Spleen (tissue), 11 donors: ENCODE data around the gene VDAC1. TPM values are rescaled to one million over a fixed set of nuclear protein-coding genes. Genes with fewer than 3 reads are reported as not detected.

Experiments used
- DNase-seq: peaks from one replicate; pipeline ENCODE4 v3.0.0-alpha.2; 2020
- H3K27ac ChIP-seq, 8 donors: fragments of 200-600 bp; sonication (generic) in 7 of 8; 1 replicate in 4 of 8; 2 replicates in 4 of 8; pipeline versions ENCODE4 v1.5.0 to v1.8.0; 2016 to 2021; ENCODE audit warnings: inconsistent platforms in 4 of 8, mild to moderate bottlenecking in 4 of 8, moderate library complexity in 1 of 8
- H3K27me3 ChIP-seq, 7 donors: fragments of 200-600 bp; sonication (generic) in 6 of 7; replicated peaks in 1 of 7; 1 replicate in 4 of 7; 2 replicates in 3 of 7; pipeline versions ENCODE4 v1.5.0 to v1.8.0; 2016 to 2021; ENCODE audit warnings: inconsistent platforms in 3 of 7, mild to moderate bottlenecking in 1 of 7
- H3K36me3 ChIP-seq, 6 donors: fragments of 200-600 bp; sonication (generic) in 5 of 6; 1 replicate in 4 of 6; 2 replicates in 2 of 6; pipeline versions ENCODE4 v1.5.0 to v1.8.0; 2016 to 2021; ENCODE audit warnings: inconsistent platforms in 2 of 6
- H3K4me1 ChIP-seq, 6 donors: fragments of 200-600 bp; sonication (generic) in 5 of 6; 1 replicate in 3 of 6; 2 replicates in 3 of 6; pipeline versions ENCODE4 v1.5.0 to v1.8.0; 2016 to 2021; ENCODE audit warnings: inconsistent platforms in 3 of 6
- H3K4me3 ChIP-seq, 8 donors: fragments of 200-600 bp; sonication (generic) in 7 of 8; 1 replicate in 4 of 8; 2 replicates in 4 of 8; pipeline versions ENCODE4 v1.5.0 to v1.8.0; 2016 to 2021; ENCODE audit warnings: inconsistent platforms in 4 of 8, mild to moderate bottlenecking in 4 of 8, moderate library complexity in 2 of 8
- H3K9me3 ChIP-seq, 8 donors: fragments of 200-600 bp; sonication (generic) in 7 of 8; 1 replicate in 4 of 8; 2 replicates in 4 of 8; pipeline versions ENCODE4 v1.5.0 to v1.8.0; 2016 to 2021; ENCODE audit warnings: inconsistent platforms in 4 of 8
- POLR2A ChIP-seq, 3 donors: fragments of 450-650 bp; IDR thresholded peaks; one replicate each; pipeline ENCODE4 v1.5.1; 2017; ENCODE audit warnings: antibody characterized with exemption in 3 of 3, mild to moderate bottlenecking in 1 of 3
- POLR2AphosphoS5 ChIP-seq, 3 donors: sonication (generic); formaldehyde crosslinking; IDR thresholded peaks; one replicate each; pipeline ENCODE4 v1.5.1; 2017; ENCODE audit warnings: antibody characterized with exemption in 3 of 3
- WGBS, 5 donors: extraction: QIAGEN DNeasy Blood & Tissue Kit in 3 of 5; methylation state at CpG; one replicate each; pipeline versions ENCODE4 v1.1.5 to v1.1.7; 2013 to 2018; 5-methylcytosine and 5-hydroxymethylcytosine counted together
- intact Hi-C: fragments of 100-400 bp; cut with DNase I; formaldehyde crosslinking; loops from one replicate; pipeline ENCODE4 v1.15.0; 2023; ENCODE audit warnings: low total_unique reads
- polyA plus RNA-seq, 3 donors: library from polyadenylated mRNA; stranded (reverse); fragments of 200-250 nt; gene quantifications; one replicate each; pipeline ENCODE4 v1.2.1, GENCODE V29; 2013
- total RNA-seq, 7 donors: library from RNA; depleted of rRNA in 3 of 7; stranded (reverse); fragments of >200 nt in 3 of 7; fragmentation: NEBNext Ultra II Directional in 4 of 7; extraction: Animal tissue kit (Norgen Biotek cat#: 25700) in 4 of 7; gene quantifications; one replicate each; pipeline versions ENCODE4 v1.1.0 to v1.2.1, GENCODE V29; 2016 to 2021
- TF ChIP-seq, protein P1 (sequence below), 11 experiments: fragments of 200-600 bp in 7 of 11; fragments of 450-650 bp in 4 of 11; sonication (generic) in 4 of 11; IDR thresholded peaks in 8 of 11; conservative IDR thresholded peaks in 3 of 11; 1 replicate in 7 of 11; 2 replicates in 4 of 11; pipeline versions ENCODE4 v1.4.0 to v1.8.0; 2016 to 2021; ENCODE audit warnings: antibody characterized with exemption in 11 of 11, inconsistent platforms in 4 of 11, mild to moderate bottlenecking in 1 of 11
- donor health status: healthy with polysubstance abuse.
- donor health status: DM: no; HTN: no; CAD: no; lungs with moderate emphysema.
- donor health status: DM: no; HTN: no; CAD: no.
- donor health status: Bipolar disorder and iron deficiency.
- donor health status: healthy.
- donor health status: DM: no; HTN: no; CAD: no.
- donor health status: DM: yes; HTN: yes; CAD: no.

VDAC1 gene
- total and polyA plus RNA-seq, 10 donors, result 53.3 to 100 (median 84.7) TPM

GRCh38 chr5:133974142-133974541, 30.6 kb downstream of the VDAC1 start:
- no peaks in the 10 kb centered on the region for H3K9me3 ChIP-seq
- no peak overlapping the region for H3K27ac ChIP-seq
- no peak overlapping the region for H3K4me3 ChIP-seq
- peaks cover 2 to 21% (median 8%) of the 10 kb centered on the region in 6 donors for H3K4me1 ChIP-seq
- TF ChIP-seq, protein P1, sequence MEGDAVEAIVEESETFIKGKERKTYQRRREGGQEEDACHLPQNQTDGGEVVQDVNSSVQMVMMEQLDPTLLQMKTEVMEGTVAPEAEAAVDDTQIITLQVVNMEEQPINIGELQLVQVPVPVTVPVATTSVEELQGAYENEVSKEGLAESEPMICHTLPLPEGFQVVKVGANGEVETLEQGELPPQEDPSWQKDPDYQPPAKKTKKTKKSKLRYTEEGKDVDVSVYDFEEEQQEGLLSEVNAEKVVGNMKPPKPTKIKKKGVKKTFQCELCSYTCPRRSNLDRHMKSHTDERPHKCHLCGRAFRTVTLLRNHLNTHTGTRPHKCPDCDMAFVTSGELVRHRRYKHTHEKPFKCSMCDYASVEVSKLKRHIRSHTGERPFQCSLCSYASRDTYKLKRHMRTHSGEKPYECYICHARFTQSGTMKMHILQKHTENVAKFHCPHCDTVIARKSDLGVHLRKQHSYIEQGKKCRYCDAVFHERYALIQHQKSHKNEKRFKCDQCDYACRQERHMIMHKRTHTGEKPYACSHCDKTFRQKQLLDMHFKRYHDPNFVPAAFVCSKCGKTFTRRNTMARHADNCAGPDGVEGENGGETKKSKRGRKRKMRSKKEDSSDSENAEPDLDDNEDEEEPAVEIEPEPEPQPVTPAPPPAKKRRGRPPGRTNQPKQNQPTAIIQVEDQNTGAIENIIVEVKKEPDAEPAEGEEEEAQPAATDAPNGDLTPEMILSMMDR (IDR thresholded peaks at IDR 0.05 in 8 of 11, conservative IDR thresholded peaks at IDR 0.05 in 3 of 11), result no peak
- TF ChIP-seq POLR2AphosphoS5 (IDR thresholded peaks at IDR 0.05) (no peak), POLR2A (IDR thresholded peaks at IDR 0.05) (no peak)
- H3K27me3 ChIP-seq, result no peaks in the 10 kb centered on the region
- DNase-seq, result no peak
- 95 to 98% (median 98%) methylated on average over 6 of the region's 6 CpGs for WGBS, 5 donors
- peaks cover 0 to 84% (median 58%) of the 10 kb centered on the region in 6 donors for H3K36me3 ChIP-seq
- intact Hi-C loops, result no loop called here

GRCh38 chr5:133970325-133970909, 34.4 kb downstream of the VDAC1 start:
- peaks cover 13 to 48% (median 32%) of the 10 kb centered on the region in 6 donors for H3K4me1 ChIP-seq
- no peak for DNase-seq
- intact Hi-C loops, result no loop called here
- WGBS, 5 donors, result 83 to 93% (median 90%) methylated on average over 2 of the region's 2 CpGs
- H3K9me3 ChIP-seq, result no peaks in the 10 kb centered on the region
- peaks cover 0 to 47% (median 33%) of the 10 kb centered on the region in 6 donors for H3K36me3 ChIP-seq
- H3K27me3 ChIP-seq, result no peaks in the 10 kb centered on the region
- peak overlapping the region in 4 of 8 donors; percentile 27 to 94 (median 94) for H3K27ac ChIP-seq
- TF ChIP-seq POLR2AphosphoS5 (IDR thresholded peaks at IDR 0.05) (no peak), POLR2A (IDR thresholded peaks at IDR 0.05) (no peak)
- TF ChIP-seq, protein P1 (IDR thresholded peaks at IDR 0.05 in 8 of 11, conservative IDR thresholded peaks at IDR 0.05 in 3 of 11), result no peak
- H3K4me3 ChIP-seq, result no peak overlapping the region

GRCh38 chr5:133969654-133970324, 35.0 kb downstream of the VDAC1 start:
- Histone ChIP-seq H3K27me3 (no peaks in the 10 kb centered on the region), H3K4me3 (peak overlapping the region in 4 of 8 donors; percentile 78 to 90 (median 84)), H3K4me1 (peaks cover 13 to 54% (median 36%) of the 10 kb centered on the region in 6 donors), H3K27ac (peak overlapping the region in 5 of 8 donors; percentile 89 to 94 (median 94)), H3K9me3 (no peaks in the 10 kb centered on the region), H3K36me3 (peaks cover 0 to 41% (median 27%) of the 10 kb centered on the region in 6 donors)
- intact Hi-C loops, result no loop called here
- WGBS, 5 donors, result 73 to 83% (median 80%) methylated on average over 7 of the region's 7 CpGs
- DNase-seq, result no peak
- no peak for TF ChIP-seq POLR2AphosphoS5 (IDR thresholded peaks at IDR 0.05)
- no peak for TF ChIP-seq POLR2A (IDR thresholded peaks at IDR 0.05)
- TF ChIP-seq, protein P1 (IDR thresholded peaks at IDR 0.05 in 8 of 11, conservative IDR thresholded peaks at IDR 0.05 in 3 of 11), result no peak
